ENCODE measurements around the gene CD4.

The CD4 gene

GRCh38 chr12:6834873-6835272 is 45.5 kb downstream of the CD4 start:
- Histone ChIP-seq H3K4me1 (ENCODE audit: control insufficient read depth, insufficient read depth, low read length) (peaks cover 19% of the 10 kb centered on the region), H3K9me3 (ENCODE audit: control insufficient read depth, low read length) (no peaks in the 10 kb centered on the region), H3K36me3 (ENCODE audit: control insufficient read depth, insufficient read depth, low read length) (peaks cover 40% of the 10 kb centered on the region), H3K27ac (ENCODE audit: insufficient read depth, low read depth, low read length, poor library complexity, severe bottlenecking) (no peak overlapping the region), H3K4me3 (ENCODE audit: insufficient read depth, low read depth, low read length) (no peak overlapping the region), H3K27me3 (ENCODE audit: control insufficient read depth, insufficient read depth, low read length, poor library complexity, severe bottlenecking) (no peaks in the 10 kb centered on the region)
- WGBS, 2 experiments, result 91 to 93% methylated on average over 5 of the region's 5 CpGs

- Histone ChIP-seq H3K9me3 (ENCODE audit: control insufficient read depth, low read length) (no peaks in the 10 kb centered on the region), H3K27ac (ENCODE audit: insufficient read depth, low read depth, low read length, poor library complexity, severe bottlenecking) (no peak overlapping the region), H3K4me3 (ENCODE audit: insufficient read depth, low read depth, low read length) (no peak overlapping the region), H3K36me3 (ENCODE audit: control insufficient read depth, insufficient read depth, low read length) (peaks cover 26% of the 10 kb centered on the region), H3K4me1 (ENCODE audit: control insufficient read depth, insufficient read depth, low read length) (peaks cover 23% of the 10 kb centered on the region), H3K27me3 (ENCODE audit: control insufficient read depth, insufficient read depth, low read length, poor library complexity, severe bottlenecking) (no peaks in the 10 kb centered on the region)
- WGBS, 2 experiments, result 86% methylated on average over 16 of the region's 16 CpGs
Measured at GRCh38 chr12:6836851-6837250, 47.5 kb downstream of the CD4 start.

DNA sequence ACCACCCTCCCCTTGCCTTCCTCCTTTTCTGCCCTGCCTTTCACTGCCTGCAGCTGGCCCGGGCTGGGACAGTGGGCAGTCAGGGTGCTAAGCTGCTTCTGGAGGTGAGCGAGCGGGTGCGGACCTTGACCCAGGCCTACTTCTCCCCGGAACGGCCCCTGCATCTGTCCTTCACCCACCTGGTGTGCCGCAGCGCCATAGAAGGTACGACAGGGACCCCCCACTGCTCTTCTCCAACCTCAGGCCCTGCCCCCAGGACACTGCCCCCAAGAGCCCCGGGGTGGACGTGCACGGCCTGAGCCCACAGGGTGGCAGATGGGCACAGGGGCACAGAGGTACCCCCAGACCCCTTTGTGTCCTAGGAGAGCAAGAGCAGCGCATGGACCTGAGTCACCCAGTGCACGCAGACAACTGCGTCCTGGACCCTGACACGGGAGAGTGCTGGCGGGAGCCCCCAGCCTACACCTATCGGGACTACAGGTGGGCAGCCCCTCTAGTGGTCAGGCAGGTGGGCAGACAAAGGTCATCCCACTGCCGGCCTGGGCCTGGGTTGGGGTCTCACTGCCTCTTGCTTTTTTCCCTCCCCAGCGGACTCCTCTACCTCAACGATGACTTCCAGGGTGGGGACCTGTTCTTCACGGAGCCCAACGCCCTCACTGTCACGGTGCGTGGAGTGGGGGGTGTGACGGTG is 48.2 kb downstream of the CD4 start:
- H3K9me3 ChIP-seq (ENCODE audit: control insufficient read depth, low read length), result no peaks in the 10 kb centered on the region
- no peaks in the 10 kb centered on the region for H3K27me3 ChIP-seq (ENCODE audit: control insufficient read depth, insufficient read depth, low read length, poor library complexity, severe bottlenecking)
- no peak overlapping the region for H3K4me3 ChIP-seq (ENCODE audit: insufficient read depth, low read depth, low read length)
- peaks cover 23% of the 10 kb centered on the region for H3K4me1 ChIP-seq (ENCODE audit: control insufficient read depth, insufficient read depth, low read length)
- no peak overlapping the region for H3K27ac ChIP-seq (ENCODE audit: insufficient read depth, low read depth, low read length, poor library complexity, severe bottlenecking)
- H3K36me3 ChIP-seq (ENCODE audit: control insufficient read depth, insufficient read depth, low read length), result peaks cover 24% of the 10 kb centered on the region
- WGBS, 2 experiments, result 93% methylated on average over 26 of the region's 26 CpGs

GRCh38 chr12:6838854-6839253 is 49.5 kb downstream of the CD4 start:
- H3K27me3 ChIP-seq (ENCODE audit: control insufficient read depth, insufficient read depth, low read length, poor library complexity, severe bottlenecking), result no peaks in the 10 kb centered on the region
- no peak overlapping the region for H3K4me3 ChIP-seq (ENCODE audit: insufficient read depth, low read depth, low read length)
- no peak overlapping the region for H3K27ac ChIP-seq (ENCODE audit: insufficient read depth, low read depth, low read length, poor library complexity, severe bottlenecking)
- H3K36me3 ChIP-seq (ENCODE audit: control insufficient read depth, insufficient read depth, low read length), result peaks cover 17% of the 10 kb centered on the region
- peaks cover 23% of the 10 kb centered on the region for H3K4me1 ChIP-seq (ENCODE audit: control insufficient read depth, insufficient read depth, low read length)
- 94 to 96% methylated on average over 16 of the region's 16 CpGs for WGBS, 2 experiments
- no peaks in the 10 kb centered on the region for H3K9me3 ChIP-seq (ENCODE audit: control insufficient read depth, low read length)

GRCh38 chr12:6839482-6840201 is 50.3 kb downstream of the CD4 start:
- Histone ChIP-seq H3K4me3 (ENCODE audit: insufficient read depth, low read depth, low read length) (no peak overlapping the region), H3K4me1 (ENCODE audit: control insufficient read depth, insufficient read depth, low read length) (peaks cover 23% of the 10 kb centered on the region), H3K9me3 (ENCODE audit: control insufficient read depth, low read length) (no peaks in the 10 kb centered on the region), H3K36me3 (ENCODE audit: control insufficient read depth, insufficient read depth, low read length) (peaks cover 17% of the 10 kb centered on the region), H3K27ac (ENCODE audit: insufficient read depth, low read depth, low read length, poor library complexity, severe bottlenecking) (peak overlapping the region; percentile 92), H3K27me3 (ENCODE audit: control insufficient read depth, insufficient read depth, low read length, poor library complexity, severe bottlenecking) (no peaks in the 10 kb centered on the region)
- 64 to 69% methylated on average over 10 of the region's 10 CpGs for WGBS, 2 experiments

GRCh38 chr12:6840330-6840729 is 51.0 kb downstream of the CD4 start:
- Histone ChIP-seq H3K27ac (ENCODE audit: insufficient read depth, low read depth, low read length, poor library complexity, severe bottlenecking) (peak overlapping the region; percentile 92), H3K4me1 (ENCODE audit: control insufficient read depth, insufficient read depth, low read length) (peaks cover 23% of the 10 kb centered on the region), H3K36me3 (ENCODE audit: control insufficient read depth, insufficient read depth, low read length) (peaks cover 23% of the 10 kb centered on the region), H3K9me3 (ENCODE audit: control insufficient read depth, low read length) (no peaks in the 10 kb centered on the region), H3K27me3 (ENCODE audit: control insufficient read depth, insufficient read depth, low read length, poor library complexity, severe bottlenecking) (no peaks in the 10 kb centered on the region), H3K4me3 (ENCODE audit: insufficient read depth, low read depth, low read length) (no peak overlapping the region)
- WGBS, 2 experiments, result 73 to 97% methylated on average over 1 of the region's 1 CpG

DNA sequence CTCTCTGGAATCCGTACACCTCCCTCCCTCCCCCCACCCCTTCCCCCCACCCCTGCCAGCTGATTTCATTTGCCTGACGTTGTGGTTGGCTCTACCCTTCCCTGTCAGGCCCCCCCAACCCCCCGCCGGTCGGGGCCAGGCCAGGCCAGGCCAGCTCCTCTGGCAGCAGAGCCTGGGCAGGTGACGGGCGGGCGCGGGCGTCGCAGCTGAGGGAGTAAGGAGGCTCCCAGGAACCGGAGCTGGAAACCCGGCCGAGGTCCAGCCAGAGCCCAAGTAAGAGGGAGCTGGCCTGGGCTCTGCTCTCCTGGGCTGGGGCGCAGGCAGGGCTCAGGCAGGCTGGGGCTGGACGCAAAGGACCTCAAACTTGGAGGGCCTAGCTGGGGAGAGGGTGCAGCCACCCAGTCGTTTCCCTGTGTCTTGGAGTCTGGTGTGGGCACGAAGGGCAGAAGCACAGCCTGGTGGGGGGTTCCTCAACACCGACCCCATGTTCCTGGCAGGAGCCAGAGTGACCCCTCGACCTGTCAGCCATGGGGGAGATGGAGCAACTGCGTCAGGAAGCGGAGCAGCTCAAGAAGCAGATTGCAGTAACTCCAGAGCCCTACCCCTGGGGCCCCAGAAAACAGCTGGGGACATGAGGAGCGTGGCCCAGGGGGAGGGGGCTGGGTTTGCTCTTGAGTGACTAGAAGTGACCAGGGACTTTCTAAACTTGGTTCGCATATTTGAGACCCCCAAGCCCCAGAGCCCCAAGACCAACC is 51.6 kb downstream of the CD4 start, which contains the start of gene GNB3:
GNB3 (plus strand) TSS at position 165 of the 755 bp plus-strand sequence; CDS start at position 528, 363 bp downstream.
- H3K27me3 ChIP-seq (ENCODE audit: control insufficient read depth, insufficient read depth, low read length, poor library complexity, severe bottlenecking), result no peaks in the 10 kb centered on the region
- no peak within 1 kb of the TSS for H3K4me3 ChIP-seq (ENCODE audit: insufficient read depth, low read depth, low read length)
- H3K4me1 ChIP-seq (ENCODE audit: control insufficient read depth, insufficient read depth, low read length), result peaks cover 23% of the 10 kb centered on the region
- peak within 1 kb of the TSS; percentile 92 for H3K27ac ChIP-seq (ENCODE audit: insufficient read depth, low read depth, low read length, poor library complexity, severe bottlenecking)
- H3K36me3 ChIP-seq (ENCODE audit: control insufficient read depth, insufficient read depth, low read length), result peaks cover 29% of the 10 kb centered on the region
- WGBS, 2 experiments, result 77 to 85% methylated on average over 22 to 24 of the region's 24 CpGs
- no peaks in the 10 kb centered on the region for H3K9me3 ChIP-seq (ENCODE audit: control insufficient read depth, low read length)

DNA sequence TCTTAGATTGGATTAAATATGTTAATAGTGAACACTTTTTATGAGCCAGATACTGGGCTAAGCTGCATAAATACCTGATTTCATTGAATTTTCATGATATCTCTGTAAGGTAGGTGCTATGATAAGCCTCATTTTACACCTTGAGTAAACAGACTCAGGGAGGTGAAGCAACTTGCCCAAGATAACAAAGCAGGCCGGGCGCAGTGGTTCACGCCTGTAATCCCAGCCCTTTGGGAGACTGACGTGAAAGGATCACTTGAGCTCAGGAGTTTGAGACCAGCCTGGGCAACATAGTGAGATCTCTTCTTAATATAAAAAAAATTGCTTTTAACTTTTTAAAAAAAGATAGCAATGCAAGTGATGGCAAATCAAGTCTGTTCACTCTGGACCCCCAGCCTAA is 52.7 kb downstream of the CD4 start:
- Histone ChIP-seq H3K4me3 (ENCODE audit: insufficient read depth, low read depth, low read length) (no peak overlapping the region), H3K36me3 (ENCODE audit: control insufficient read depth, insufficient read depth, low read length) (peaks cover 36% of the 10 kb centered on the region), H3K9me3 (ENCODE audit: control insufficient read depth, low read length) (no peaks in the 10 kb centered on the region), H3K4me1 (ENCODE audit: control insufficient read depth, insufficient read depth, low read length) (peaks cover 23% of the 10 kb centered on the region), H3K27me3 (ENCODE audit: control insufficient read depth, insufficient read depth, low read length, poor library complexity, severe bottlenecking) (no peaks in the 10 kb centered on the region), H3K27ac (ENCODE audit: insufficient read depth, low read depth, low read length, poor library complexity, severe bottlenecking) (no peak overlapping the region)
- 91 to 98% methylated on average over 4 of the region's 4 CpGs for WGBS, 2 experiments

DNA sequence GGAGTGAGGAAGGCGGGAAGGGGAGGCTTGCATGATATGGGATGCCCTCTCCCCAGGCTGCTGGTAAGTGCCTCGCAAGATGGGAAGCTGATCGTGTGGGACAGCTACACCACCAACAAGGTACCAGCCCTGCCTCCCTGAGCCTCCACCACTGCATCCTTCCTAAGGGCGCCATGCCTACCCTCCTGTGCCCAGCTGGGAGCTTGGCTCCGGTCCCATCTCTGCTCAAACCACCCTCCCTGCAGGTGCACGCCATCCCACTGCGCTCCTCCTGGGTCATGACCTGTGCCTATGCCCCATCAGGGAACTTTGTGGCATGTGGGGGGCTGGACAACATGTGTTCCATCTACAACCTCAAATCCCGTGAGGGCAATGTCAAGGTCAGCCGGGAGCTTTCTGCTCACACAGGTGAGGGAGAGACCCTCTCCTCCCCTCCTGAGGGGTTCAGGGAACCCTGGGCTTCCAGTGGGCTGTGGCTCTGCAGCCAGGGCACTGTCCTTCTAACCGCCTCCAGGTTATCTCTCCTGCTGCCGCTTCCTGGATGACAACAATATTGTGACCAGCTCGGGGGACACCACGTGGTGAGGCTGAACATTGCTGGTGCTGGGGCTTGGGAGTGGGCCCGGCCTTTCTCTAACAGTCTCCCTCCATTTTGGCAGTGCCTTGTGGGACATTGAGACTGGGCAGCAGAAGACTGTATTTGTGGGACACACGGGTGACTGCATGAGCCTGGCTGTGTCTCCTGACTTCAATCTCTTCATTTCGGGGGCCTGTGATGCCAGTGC is 54.0 kb downstream of the CD4 start:
- Histone ChIP-seq H3K4me3 (ENCODE audit: insufficient read depth, low read depth, low read length) (no peak overlapping the region), H3K27ac (ENCODE audit: insufficient read depth, low read depth, low read length, poor library complexity, severe bottlenecking) (no peak overlapping the region), H3K27me3 (ENCODE audit: control insufficient read depth, insufficient read depth, low read length, poor library complexity, severe bottlenecking) (no peaks in the 10 kb centered on the region), H3K9me3 (ENCODE audit: control insufficient read depth, low read length) (no peaks in the 10 kb centered on the region), H3K4me1 (ENCODE audit: control insufficient read depth, insufficient read depth, low read length) (peaks cover 23% of the 10 kb centered on the region), H3K36me3 (ENCODE audit: control insufficient read depth, insufficient read depth, low read length) (peaks cover 25% of the 10 kb centered on the region)
- 84 to 87% methylated on average over 16 of the region's 16 CpGs for WGBS, 2 experiments

Measured in ectodermal cell (in vitro differentiated cells).